Measurements from ENCODE around the gene PHLPP1.

DNA sequence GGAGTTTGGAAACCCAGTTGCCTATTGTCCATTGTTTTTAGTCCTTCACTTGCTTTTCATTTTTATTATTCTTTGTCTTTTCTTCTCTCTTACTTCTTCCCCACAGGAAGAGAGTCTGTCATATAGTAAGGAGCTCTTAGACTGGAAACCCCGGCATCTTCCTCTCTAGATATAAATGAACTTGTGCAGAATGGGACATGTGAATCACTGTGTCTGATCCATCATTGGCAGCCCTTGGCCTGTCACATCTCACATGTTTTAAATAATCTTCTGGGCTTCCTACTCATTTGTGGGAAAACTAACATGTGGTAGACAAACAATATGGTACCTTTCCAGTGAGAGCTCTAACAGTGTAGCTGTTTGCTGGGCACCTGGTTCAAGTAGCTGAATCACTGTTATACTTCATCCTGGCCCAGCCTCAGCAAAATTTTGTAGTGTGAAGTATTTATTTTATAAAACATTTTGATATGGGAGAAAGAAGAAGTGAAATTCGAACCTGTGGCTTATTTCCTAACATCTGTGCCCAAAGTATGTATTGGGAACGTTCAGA is 112.8 kb downstream of the PHLPP1 start:
- no peak for TF ChIP-seq POLR2A (IDR thresholded peaks at IDR 0.05)
- TF ChIP-seq, protein P1, sequence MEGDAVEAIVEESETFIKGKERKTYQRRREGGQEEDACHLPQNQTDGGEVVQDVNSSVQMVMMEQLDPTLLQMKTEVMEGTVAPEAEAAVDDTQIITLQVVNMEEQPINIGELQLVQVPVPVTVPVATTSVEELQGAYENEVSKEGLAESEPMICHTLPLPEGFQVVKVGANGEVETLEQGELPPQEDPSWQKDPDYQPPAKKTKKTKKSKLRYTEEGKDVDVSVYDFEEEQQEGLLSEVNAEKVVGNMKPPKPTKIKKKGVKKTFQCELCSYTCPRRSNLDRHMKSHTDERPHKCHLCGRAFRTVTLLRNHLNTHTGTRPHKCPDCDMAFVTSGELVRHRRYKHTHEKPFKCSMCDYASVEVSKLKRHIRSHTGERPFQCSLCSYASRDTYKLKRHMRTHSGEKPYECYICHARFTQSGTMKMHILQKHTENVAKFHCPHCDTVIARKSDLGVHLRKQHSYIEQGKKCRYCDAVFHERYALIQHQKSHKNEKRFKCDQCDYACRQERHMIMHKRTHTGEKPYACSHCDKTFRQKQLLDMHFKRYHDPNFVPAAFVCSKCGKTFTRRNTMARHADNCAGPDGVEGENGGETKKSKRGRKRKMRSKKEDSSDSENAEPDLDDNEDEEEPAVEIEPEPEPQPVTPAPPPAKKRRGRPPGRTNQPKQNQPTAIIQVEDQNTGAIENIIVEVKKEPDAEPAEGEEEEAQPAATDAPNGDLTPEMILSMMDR (IDR thresholded peaks at IDR 0.05): no peak

Data from Peyer's patch (tissue), 4 donors.